HG03025 (cell line): Measurements from ENCODE around the gene ACACB.
A peak's percentile ranks its signal among the peaks of the same experiment; 100 is the strongest.

Experiments
- ATAC-seq: cut with Tn5 transposase; IDR thresholded peaks from one replicate; pipeline ENCODE4 v1.9.1; 2021; ENCODE audit warnings: mild to moderate bottlenecking, moderate library complexity; ENCODE audit not compliant: unreplicated experiment, low FRiP score

ACACB gene

DNA sequence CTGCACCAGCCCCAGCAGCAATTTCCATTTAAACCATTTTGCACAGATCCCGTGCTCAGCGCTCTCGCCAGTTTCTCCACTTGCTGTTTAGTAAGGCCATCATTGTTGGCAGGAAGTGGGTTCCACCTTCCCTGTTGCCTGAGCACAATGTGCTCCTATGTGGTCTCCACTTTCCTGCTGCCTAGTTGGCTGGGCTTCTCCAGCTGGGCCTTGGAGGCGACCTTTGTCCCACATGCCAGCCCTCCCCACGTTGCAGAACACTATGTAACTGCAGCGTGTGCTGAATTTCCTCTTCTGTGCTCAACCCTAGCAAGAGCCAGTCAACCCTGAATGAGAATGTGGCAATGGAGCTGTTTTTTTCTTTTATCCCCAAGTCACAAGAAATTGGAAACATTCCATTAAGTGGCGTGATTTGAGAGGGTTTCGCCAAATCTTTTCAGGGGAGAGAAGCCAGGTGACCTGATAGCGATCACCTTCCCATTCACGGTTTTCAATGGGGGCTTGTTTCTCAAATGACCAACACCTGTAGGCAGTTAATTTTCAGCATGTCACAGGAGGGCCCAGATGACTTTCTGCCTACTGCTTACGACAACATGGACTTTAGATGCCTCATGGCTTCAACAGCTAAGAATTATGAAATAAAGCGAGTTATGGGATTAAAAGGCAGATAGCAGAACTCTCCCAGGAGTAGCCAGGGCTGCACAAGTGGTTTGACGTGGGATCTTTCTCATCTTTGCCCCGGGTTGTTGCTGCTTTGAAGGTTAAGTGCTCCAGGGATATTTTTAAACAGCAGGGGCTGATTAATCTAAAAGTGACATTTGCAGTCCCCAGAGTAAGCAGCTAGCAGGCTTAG, at the start of gene ACACB:
Gene ACACB, plus strand, starts transcription at position 830 of the 853 bp plus-strand sequence. CDS start 22,819 bp downstream, outside the sequence.
- no peak for ATAC-seq

GRCh38 chr12:109069307-109070271, 46.8 kb upstream of the ACACB start:
- no peak for ATAC-seq

GRCh38 chr12:109074866-109075265, 41.5 kb upstream of the ACACB start:
- no peak for ATAC-seq

DNA sequence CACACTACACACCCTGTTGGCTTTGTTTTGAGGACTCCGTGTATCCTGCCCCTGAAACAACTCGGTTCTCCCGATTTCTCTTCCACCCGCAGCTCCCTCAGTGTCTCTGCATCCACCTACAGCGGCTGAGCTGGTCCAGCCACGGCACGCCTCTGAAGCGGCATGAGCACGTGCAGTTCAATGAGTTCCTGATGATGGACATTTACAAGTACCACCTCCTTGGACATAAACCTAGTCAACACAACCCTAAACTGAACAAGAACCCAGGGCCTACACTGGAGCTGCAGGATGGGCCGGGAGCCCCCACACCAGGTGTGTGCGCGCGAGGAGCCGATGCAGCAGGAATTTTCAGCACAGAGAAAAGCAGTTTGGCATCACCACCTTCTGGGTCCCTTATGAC, 33.6 kb upstream of the ACACB start:
- ATAC-seq, result no peak

GRCh38 chr12:109084425-109084824, 32.0 kb upstream of the ACACB start:
- ATAC-seq, result no peak

GRCh38 chr12:109085590-109085989, 30.8 kb upstream of the ACACB start:
- ATAC-seq, result no peak

GRCh38 chr12:109087250-109087649, 29.1 kb upstream of the ACACB start:
- ATAC-seq, result no peak

DNA sequence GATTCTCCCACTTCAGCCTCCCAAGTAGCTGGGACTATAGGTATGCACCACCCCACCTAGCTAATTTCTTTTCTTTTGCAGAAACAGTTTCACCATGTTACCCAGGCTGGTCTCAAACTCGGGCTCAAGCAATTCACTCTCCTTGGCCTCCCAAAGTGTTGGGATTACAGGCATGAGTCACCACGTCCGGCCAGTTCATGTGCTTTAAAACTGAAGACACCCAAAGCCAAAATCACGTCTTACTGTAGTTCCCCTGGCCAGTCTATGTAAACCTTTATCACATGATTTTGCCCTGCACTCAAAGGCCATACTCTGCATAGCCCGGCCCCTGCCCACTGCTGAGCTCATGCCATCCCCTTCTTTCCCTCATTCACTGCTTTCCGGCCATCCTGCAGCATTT, 27.6 kb upstream of the ACACB start:
- ATAC-seq, result no peak

DNA sequence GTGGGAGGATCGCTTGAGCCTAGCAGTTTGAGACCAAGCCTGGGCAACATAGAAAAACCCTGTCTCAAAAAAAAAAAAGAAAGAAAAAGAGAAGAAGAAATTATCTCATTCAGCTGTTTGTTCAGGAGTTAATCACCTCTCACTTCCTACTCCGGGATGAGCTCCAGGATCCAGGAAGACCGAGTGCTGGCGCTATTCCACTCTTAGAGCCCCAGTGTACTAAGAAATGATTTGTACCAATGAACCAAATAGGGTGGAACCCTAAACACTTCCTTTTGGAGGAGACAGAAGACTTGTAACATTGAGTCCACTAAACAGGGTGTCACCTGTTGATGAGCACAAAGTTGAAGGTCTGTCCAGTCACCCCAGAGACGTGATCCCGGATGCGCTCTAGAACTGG, 26.7 kb upstream of the ACACB start:
- no peak for ATAC-seq

DNA sequence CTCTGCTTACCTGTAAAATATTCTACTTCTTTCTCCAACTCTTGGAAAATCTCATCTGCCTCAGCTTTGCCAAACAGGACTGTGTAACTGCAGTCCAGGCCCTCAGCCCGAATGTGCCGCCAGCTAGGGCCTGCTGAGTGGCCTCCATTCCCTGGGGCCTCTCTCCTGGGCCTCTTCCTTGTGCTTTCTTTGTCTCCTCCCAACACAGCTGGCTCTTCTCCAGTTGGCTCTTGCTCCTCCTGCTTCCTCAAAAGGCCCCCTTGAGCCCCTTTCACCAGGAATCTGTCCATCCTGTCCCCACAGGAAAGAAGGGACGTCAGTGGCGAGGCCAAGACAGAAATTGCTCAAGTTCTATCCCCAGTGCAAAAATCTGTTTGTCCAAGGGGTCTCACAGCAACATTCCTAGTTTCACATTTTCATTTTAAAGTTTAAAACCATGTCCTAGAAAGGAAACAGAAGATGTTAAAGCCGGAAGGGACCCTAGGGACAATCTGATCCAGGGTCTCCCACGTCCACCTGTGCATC, 23.8 kb upstream of the ACACB start:
- no peak for ATAC-seq

- peak; percentile 58 for ATAC-seq
Measured at GRCh38 chr12:109093022-109093918, 23.1 kb upstream of the ACACB start, which contains the start of gene ALKBH2. Gene ALKBH2, minus strand, starts transcription at chr12:109093472. Its CDS starts 686 bp downstream, at chr12:109092786.

- no peak for ATAC-seq
Measured at GRCh38 chr12:109097140-109097434, 19.3 kb upstream of the ACACB start.

GRCh38 chr12:109097435-109098182, 18.8 kb upstream of the ACACB start, which contains the start of gene UNG:
Gene UNG, plus strand, starts transcription at chr12:109097597. Its CDS starts 83 bp downstream, at chr12:109097680.
- ATAC-seq, result peak; percentile 76

- peak; percentile 18 for ATAC-seq
Measured at GRCh38 chr12:109098183-109098604, 18.2 kb upstream of the ACACB start.

DNA sequence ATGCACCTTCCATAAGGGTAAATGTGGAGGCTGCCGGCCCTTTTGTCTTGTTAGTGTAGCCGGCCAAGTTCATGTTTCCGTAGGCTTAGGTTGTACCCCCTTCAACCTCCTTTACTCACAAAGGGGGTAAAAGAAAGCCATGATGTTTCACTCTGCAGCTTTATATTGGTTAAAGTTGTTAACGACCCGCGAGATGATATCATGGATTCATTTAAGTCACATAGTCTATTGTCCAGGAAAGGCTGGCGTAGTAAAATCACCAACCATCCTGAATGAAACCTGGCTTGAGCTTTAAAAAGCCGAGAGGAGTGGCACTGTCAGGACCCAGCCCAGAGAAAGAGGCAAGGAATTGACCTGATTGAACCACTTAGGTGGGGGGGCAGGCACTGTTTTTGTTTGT, 17.7 kb upstream of the ACACB start:
- no peak for ATAC-seq

DNA sequence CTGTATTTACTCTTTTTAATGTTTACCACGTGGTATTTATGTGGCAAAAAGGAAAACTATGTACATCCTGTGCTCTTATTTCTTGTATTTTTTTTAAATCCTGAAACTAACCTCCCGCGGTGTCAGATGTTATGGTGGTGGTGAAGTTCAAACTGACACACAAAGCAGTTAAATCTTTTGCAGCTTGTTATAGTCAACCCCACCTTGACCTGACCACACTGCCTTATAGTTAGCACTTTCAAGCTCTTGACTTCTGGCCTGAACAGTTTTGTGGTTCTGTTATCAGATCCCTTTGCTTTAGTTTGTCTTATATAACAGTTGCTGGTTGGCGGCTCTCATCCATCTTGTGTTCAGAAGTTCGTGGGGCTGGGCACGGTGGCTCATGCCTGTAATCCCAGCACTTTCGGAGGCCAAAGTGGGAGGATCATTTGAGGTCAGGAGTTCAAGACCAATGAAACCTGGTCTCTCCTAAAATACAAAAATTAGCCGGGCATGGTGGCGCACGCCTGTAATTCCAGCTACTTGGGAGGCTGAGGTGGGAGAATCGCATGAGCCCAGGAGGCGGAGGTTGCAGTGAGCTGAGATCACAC, 16.9 kb upstream of the ACACB start:
- no peak for ATAC-seq

- no peak for ATAC-seq
Measured at GRCh38 chr12:109100741-109101140, 15.6 kb upstream of the ACACB start.

DNA sequence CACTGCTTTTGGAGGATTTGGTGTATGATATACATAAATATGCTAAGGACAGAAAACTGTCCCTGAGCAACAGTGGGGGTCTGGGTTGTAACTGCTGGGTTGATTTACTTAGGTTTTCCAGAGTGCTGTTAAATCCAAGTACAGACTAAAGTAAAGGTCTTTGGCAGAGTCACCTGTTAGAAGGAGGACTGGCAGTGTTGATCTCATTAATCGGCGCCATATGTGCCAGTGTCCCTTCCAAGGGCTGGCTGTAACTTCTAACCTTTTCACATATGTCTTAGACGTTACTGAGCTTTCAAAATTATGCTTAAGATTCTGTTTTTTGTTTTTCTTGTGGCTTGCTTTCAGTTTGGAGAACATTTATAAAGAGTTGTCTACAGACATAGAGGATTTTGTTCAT, 13.9 kb upstream of the ACACB start:
- no peak for ATAC-seq

- ATAC-seq, result no peak
Measured at GRCh38 chr12:109105176-109105575, 11.2 kb upstream of the ACACB start.
